SKM-1 treated with dmso at 0.1 percent for 144 hours (cell line): Measurements from ENCODE around the gene TACR1.

Experiments used
- DNase-seq: peaks from one replicate; lab custom pipeline; 2025; ENCODE audit not compliant: unreplicated experiment; lab: John Stamatoyannopoulos, UW

TACR1 gene

DNA sequence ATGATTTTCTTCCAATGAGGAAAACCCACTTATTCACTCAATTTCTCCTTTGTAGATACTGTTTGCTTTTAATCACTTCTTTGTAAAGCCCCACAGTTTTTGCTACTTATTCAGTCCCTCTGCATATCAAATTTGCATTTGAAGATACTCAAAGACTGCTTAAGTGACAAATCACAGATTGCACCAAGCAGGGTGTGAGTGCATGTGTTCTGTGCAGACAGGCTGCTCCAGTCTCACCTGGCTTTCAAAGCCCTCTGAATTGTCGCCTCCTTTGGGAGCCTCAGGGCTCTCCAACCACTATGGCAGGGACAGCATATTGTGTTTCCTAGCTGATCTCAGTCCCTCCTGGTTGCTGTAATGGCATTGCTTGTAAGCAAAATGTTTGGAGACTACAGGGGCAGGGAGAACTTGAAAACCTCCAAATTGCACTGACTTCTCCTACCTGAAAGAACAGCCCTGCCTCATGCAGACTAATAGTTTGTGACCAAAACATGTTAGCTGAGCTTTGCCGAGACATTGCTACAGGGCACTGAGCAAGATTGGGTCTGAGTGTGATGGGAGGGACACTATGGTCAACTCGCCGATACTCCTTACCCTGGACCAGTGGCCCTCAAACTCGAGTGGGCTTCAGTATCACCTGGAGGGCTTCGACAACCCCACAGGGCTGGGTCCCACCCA lies 144.0 kb downstream of the TACR1 start:
- no peak for DNase-seq

DNA sequence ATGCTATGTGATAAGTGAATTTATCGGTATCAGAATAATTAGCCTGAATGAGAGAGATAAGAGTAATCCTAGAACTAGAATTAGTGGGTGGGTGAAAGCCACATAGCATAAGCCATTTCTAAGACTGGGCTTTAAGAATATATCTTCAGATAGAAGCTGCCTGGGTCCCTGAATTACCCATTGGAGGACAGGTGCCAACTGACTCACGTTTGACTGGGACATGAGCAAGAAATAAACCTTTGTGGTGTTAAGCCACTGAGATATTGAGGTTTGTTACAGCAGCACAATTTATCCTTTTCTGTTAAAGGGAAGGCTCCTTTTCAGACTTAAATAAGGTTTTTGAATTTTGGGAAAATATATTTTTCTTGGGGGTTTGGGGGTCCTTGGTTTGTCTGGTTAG lies 145.0 kb downstream of the TACR1 start:
- DNase-seq = no peak

DNA sequence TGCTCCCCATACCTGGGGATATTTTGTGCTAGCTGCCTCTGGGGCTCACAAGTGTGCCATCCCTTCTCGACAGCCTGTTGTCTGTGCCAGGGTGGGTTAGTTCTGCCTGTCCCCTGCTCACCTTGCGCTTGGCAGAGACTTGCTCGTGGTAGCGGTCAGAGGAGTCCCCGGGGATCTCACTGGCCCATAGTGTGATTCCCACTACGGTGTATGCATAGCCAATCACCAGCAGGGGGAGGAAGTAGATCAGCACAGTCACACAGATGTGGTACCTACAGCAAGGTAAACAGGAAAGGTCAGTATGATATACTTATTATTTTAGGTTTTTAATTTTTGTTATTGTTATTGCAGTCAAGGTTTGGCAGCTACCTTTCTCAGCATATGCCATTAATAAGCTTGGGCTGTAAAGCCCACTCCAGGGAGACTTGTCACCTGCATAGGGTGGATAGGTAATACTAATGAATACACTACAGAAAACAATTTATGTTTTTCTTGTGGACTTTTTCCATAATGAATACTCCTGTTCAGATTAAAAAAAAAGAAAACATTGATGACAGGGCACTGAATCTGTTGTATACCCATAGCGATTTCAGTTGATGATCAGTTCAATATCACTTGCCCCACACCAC lies 145.7 kb downstream of the TACR1 start:
- peak; percentile 36 for DNase-seq

DNA sequence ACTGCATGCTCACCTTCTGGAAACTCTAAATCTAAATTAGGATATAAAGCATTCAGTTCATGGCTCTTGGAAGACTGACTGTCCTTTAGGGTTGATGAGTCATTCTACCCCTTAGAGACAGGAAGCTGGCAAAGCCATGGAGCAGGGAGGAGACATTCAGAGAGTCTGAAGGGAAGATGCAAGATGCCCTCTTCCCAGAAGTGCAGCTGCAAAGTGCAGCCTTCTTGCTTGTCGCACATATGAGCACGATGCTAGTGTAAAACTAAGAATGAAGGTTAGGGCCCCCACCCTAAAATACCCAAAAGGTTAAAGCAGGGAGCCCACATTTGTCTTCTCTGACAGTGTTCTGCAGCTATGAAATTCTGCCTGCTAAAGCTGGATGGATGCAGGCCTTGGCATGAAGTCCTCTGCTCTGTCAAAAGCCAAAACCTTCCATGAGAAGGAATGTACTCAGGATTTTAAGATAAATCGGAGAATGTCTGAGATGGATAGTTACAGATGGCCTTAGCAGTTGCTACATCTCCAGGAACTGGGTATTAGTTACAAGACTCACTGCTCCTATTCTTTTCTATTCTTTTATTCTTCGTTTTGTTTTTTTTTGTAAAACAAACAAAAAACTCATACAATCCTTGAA lies 151.2 kb downstream of the TACR1 start:
- no peak for DNase-seq

DNA sequence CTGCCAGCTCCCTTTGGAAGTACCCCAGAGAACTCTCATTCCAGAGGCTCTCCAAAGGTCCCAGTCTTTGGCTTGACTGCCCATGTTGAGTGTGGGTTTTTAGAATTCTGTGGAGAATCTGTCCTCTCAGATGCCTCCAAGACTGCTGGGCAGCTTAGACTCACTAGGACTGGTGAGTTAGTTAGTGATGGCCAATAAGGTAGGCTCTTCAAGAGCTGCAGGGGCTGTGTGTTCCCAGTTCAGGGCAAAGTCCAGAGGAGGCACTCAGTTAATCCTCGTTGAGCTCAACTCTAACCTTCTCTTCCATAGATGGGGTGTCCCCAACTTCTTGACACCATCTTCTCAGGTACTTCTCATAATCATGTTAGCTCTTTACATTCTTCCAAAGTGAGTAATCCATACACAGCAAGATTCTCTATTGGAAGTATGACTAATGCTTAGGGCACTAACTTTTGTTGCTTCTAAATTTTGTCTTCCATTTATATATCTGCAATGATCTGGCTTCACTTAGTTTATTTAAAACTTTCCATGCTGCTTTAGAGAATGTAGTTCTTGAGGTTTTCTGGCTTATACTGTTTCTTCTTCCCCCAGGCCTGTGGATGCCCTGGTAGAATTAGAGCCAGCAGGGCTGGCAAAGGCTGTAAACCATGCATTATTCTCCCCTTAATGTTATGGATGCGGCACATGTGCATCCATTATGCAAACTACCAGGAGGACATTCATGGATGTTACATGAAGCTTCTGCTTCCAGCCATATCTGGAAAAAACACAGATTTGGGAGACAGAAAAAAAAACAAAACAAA lies 151.9 kb downstream of the TACR1 start:
- no peak for DNase-seq

DNA sequence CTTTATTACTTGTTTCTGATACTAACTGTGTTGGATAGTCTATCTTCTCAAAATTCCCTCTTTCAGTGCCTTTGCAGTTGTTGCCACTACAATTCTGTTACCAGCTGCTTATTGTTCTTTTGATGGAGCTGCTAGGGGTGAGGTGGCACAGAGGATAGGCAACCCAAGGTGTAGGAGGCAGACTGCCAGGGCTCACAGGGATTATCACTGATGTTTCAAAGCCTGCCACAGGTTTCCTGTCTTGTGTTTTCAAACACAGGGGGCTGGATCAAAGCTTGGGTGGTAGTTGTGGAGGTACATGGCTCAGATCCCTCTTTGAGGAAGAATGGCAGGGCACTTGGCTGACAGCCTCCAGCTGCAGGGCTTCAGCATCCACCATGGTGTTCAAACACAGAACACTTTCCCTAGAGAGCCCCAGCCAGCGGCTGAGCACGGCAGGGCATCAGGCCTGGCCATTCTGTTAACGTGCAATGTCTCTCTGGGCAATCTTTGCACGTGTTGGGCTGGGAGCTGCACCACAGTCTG lies 153.7 kb downstream of the TACR1 start:
- no peak for DNase-seq

DNA sequence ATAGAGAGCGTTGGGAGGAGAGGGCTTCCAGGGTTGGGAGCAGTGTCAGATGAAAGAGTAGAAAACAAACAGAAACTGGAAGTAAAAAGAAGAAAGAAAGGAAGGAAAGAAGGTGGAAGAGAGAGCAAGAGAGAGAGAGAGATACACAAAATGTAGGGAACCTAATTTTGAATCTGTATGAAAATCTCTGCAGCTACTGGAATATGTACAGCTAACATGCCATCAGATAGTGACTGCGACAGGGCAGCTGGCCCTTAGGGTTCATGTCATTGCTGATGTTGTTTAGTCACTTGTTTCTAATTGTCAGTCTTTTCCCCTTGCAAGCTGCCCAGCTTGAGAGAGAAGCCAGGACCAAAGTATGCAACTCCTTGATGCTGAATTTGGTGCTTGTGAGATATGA lies 155.0 kb downstream of the TACR1 start:
- no peak for DNase-seq

DNA sequence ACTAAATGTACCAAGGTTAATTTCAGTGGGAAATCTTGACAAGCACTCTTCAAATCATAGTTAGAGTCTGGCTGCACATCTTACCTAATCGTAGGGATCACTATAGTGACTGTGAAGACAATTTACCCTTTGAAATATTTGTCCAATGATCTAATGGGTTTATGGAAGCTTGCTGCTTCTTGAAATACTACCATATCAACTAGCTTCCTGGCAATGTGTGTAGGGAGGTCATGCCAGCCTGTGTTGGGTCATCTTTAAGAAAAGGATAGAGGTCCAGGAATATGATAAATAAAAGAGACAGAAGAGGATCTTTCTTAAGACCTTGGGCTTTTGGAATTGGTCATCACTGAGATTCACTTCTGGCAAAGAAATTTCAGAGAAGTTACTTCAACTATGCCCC lies 156.5 kb downstream of the TACR1 start:
- no peak for DNase-seq

DNA sequence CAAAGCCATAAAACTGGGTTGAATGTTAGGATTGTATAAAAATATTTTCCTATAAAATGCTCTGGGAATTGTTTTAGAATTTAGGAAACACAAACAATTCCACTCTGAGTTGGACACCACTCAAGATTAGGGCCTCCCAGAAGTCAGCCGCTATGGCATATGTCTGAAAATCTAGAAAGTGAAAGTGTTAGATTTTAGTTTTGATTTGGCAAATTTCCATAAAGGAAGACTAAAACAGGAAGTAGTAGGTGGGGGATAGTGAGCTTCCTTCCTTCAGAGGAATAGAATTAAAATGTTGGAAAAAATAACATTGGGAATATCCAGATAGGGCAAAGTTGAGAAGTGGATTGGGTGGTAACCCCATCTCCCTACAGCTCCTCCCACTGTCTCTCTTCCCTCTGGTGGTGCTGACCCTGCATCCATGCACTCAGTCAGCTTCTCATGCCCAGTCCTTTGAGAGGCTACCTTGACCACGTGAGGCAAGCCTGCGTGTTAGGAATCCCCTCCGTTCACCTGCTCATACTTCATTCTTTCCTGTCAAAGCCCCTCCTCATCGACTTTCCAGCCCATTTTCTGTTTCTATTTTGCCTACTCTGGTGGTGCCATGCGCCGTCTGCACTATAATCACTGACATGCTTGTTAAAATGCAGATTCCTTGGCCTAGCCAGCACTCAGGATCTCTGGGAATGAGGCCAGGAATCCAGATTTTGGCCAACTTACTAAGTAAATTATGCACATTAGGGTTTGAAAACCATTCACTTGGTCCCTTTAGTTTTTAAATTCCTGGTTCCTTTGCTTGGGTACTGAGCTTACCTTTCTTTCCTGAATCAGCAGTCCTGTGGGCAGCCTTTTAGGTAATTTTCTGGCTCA lies 157.4 kb downstream of the TACR1 start:
- DNase-seq = no peak

DNA sequence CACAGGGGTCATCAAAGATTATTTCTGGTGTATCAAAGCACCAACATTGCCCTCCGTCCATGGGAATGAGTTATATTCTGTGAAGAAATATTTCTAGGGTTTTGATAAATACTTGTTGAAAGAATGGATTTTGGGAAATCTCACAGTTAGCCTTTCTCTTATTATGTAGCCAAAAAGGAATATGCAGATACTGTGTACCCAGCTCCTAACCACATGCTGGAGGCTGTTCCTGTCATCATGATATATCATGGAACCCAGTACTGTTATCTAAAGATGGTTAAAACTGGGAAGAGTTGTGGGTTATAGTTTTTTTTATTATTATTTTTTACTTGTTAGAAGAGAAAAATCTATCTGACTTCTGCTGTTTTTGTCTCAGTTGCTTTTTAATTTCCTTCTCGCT lies 158.1 kb downstream of the TACR1 start:
- no peak for DNase-seq

DNA sequence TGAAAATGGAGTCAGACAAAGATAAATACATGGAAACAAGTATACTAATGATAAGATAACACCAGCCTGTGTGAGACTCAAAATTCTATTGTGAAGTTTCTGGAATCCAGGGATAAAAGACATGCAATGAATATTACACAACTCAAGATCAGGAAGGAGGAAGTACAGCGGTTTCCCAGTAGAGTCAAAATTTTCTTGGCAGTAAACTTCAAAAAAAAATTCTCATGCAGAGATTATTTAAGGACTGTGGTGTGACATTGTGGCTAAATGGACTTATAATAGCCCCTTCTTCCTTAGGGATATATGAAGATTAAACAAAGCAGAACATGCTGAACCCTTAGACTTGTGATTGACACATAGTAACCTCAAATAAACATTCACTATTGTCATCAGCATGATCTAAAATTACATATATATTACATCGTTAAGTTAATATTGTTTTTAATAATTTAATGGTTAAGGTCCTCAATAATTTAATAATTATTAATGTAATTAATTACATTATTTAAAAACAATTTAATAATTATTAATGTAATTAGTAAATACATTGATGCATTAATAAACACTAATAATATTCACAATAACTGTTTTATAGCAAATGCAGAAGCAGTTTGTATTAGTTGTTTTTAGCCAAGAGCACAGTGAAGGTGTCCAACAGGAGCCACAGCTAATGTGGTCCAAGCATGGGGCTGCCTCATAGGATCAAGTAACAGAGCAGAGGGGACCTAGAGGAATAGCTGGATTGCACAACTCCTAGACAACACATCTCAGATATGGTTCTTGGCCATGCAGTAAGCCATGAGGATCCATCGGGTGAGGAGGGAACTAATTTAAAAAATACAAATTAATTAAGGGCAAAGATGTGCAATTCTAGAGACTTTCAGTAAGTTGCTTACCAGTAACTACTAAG lies 163.6 kb downstream of the TACR1 start:
- peak; percentile 62 for DNase-seq

DNA sequence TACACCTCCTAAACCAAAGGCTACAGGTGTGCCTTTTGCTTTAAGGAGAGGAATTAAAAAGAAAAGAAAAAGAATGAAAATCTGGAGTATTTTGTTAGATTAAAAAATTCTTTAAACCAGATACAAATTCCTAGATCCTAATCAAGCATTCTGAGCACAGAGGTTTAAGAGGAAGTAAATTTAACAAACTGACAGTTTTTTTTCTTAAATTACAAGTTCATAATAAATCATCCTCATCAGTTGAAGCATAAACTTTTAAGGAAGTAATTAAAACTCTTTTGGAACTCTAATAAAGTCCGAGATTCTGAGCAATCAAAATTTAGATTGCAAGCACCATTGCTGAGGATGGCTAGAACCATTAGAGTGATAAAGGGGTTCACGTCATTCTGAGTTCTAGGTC lies 165.8 kb downstream of the TACR1 start:
- DNase-seq = no peak

DNA sequence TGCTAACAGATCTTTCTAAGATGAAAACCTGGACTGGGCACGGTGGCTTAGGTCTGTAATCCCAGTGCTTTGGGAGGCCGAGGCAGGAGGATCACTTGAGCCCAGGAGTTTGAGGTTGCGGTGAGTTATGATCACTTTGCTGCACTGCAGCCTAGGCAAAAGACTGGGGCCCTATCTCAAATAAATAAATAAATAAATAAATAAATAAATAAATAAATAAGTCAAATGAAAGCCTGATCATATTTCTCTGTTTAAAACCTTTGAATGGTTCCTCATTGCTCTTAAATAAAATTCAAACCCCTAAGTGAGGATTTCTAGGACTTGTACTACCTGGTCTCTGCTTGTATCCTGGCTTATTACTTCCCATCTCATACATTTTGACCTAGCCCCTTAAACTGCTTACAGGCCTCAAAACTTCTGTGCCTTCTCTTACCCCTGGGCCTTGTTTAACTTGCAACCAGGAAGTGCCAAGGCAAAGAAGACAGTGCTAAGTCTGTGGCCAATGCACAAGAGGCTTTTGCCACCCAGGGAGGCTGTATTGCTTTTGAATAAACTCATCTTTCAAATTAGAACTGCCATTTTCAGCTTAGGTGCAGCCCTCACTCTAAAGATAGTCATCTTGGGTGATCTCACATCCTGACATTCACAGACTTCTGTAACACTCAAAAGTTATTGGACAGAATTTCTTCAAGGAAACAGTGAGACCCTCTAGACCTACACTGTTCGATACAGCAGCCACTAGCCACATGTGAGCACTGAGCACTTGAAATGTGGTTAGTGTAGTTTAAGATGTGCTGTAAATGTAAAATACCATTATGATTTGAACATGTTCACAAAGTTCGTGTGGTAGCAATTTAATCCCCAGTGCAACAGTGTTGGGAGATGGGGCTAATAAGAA lies 167.2 kb downstream of the TACR1 start:
- DNase-seq = no peak

DNA sequence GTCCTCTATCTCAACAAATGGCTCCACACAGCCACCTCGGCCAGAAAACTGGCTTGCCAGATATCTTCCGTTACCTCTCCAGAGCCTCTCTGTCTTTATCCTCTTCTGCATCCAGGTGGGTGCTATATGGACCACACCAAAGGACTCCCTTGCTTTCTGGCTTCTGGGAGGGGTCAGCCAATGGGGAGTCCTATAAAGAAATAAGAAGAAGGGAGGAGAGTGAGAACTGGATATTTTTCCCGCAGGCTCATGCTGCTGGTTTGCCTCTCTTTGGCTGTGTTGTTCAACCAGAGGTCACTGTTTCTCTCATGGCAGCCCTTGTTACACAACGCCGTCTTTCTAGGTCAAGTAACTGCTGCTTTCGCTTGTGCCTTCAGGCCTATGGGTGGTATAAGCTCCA lies 168.1 kb downstream of the TACR1 start:
- DNase-seq = no peak

DNA sequence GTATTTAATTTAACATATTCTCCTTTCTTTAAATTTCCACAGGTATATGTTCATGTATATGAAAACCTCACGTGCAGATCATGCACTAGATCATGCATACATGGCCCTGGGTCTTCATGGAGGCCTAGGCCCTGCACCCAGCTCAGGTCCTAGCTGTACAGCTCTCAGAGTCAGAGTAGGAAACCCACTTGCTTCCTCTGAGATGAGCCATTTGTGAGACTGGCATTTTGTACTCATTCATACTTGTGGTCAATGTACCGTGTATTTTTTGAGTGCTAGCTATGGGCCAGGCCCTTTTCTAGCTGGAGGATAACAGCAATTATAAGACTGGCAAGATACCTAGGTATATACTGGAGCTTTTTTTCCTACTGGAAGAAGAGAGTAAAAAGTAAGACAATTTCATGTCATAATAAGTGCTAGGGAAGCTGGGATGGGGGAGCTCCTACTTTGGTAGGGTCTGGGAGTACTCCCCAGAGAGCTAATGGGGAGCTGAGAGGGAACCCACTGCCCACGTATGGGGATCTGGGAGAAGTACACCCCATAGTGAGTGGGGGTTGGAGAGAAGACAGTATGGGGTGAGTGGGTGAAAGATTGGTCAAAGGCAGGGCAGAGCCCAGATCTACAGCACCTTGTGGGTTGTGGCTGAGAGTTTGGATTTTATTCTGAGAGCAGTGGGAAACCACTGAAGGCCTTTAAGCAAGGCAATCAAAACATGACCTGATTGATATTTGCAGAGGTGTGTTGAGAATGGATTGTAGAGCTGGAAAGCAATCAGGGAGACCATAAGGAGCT lies 168.9 kb downstream of the TACR1 start:
- no peak for DNase-seq

DNA sequence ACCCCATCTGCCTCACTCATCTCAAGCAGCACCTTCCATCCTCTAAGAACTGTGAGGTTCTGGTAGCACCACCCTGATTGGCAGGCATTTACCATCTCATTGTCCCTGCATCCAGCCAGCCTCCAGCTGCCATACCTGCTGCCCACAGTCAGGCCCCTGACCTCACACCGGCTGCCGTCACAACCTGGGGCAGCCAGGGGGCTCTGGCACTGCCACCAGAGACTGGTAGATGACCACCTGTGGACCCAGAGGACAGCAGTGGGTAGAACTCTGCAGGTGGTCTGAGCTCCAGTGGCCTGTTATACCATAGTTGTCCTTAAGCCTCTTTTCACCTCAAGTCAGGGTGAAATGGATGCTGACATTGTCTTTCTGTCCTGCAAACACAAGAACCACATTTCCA lies 171.4 kb downstream of the TACR1 start:
- DNase-seq = no peak

DNA sequence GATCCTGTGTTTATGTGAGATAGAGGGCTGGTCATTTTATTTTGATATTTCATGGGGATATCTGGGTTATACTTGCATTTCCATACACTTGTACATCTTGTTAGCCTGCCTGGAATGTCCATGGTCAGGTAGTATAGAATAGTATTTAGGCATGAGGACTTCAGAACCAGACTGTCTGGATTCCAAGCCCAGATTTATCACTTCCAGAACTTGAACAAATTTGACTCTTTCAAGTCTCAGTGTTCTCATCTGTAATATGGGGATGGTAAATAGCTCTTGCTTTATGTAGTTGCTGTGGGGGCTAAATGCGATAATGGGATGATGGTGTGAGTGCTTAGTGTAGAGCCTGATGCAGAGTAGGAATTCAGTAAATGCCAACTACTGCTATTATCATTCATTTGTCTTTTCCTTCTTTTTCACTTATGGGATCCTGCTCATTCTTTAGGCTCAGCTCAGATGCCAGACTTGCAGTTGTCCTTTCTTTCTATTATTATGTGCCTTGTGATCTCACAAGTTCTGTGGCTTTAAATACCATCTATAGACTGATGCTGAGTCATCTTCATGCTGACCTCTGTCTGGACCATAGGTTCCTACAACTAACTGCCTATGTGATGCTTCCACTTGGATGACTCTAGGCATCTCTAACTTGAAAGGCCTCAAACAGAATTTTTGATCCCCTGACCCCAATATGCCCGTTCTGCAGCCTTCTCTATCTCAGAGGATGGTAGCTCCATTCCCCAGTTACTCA lies 173.5 kb downstream of the TACR1 start:
- DNase-seq = no peak
